T1000 (cell line): ENCODE results near the gene PKM.
"Not testable (repeated sequence)": the region's sequence is repeated elsewhere in the genome, so short reads cannot be mapped to it uniquely, and the experiment has no call there.

Experiments used
- DNase-seq: peaks from one replicate; lab custom pipeline; 2025; ENCODE audit warnings: mixed read lengths; lab: John Stamatoyannopoulos, UW

The PKM gene

GRCh38 chr15:72176159-72176558 lies 54.8 kb downstream of the PKM start:
- DNase-seq = no peak

DNA sequence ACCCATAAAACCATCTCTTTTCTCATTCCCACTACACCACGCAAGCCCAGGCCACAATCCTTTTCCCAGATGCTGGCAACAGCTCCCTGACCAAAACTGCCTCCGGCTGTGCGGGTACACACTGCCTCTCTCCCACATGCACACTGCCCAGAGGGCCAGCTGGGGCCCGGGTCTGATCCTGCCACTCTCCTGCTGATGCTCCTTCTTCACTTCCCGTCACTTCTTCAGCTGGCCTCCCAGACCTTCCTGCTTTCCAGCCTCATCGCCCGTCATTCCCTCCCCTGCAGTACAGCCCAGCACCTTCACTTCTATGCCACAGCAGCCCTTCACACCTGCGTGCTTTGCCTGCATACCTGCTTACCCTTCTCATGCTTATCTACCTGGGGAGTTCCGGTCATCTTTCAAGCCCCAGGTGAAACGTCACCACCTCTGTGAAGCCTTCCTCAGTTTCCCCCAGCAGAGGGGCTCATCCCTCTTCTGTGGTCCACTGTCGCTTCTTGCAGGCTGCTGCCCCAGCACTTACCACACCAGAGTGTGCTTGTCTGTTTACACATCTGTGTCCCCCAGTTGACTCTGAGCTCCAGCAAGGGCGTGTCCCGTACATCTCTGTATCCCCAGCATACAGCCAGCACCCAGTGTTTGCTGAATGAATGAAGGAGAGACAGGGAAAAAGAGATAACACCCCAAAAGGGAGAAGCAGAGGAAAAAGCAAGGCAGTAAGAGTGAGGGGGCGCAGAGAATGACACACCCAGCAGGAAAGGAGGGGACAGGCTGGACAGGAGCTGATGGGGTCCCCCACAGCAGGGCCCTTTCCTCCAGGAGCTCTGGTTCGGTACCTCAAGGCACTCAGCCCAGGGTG lies 55.6 kb downstream of the PKM start:
- no peak for DNase-seq

DNA sequence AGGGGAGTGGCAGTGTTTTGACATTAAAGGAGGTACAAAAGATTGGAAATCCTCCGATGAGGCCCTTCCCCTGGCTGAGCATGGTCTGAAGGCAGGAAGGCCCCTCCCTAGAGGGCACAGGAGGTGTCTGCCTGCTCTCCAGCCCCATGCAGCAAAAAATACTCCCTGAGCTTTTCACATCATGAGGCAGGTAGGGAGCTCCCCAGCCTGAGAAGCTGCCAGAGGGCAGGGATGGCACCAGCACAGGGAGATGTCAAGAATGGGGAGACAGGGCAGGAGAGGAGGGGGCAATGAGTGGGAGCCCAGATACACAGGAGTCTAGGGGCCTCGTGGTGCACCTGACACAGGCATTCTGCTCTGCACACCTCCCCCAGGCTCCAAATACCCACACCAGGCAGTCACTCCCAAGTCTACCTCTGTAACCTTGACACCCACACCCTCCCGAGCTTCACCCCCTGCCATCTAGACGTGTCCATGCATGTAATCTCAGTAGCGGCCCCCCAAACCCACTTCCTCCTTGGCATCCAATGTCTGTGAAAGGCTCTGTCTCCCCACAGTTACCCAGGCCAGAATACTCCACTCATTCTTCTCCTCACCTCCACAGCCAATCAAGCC lies 56.3 kb downstream of the PKM start:
- no peak for DNase-seq

DNA sequence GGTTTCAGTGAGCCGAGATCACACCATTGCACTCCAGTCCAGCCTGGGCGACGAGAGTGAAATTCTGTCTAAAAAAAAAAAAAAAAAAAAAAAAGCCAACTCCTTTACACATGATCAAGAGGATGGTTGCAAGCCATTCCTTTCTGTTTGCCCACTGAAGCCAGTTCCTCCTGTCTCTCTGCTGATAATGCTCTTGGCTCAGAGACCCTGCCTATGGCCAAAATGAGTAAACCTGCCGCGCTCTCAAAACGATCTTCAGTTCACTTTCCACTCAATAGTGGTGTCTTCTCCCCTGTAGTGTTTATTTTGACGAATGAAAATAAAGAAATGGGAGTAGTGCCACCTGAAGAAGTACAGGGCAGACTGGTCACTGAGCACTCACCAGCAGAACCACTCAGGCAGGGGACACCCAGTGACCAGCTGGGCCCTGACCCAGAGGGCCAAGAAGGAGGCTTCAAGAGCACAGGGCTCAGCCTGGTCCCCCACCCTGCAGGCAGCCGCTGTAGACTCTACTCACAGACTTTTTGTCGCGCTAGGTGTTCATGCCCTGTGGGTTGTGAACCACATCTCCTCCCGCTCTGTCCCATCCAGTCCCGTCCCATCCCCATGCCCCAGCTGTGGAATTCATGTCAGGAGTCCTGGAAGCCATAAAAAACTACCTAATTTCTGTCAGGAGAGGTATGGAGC lies 57.0 kb downstream of the PKM start:
- DNase-seq = no peak

DNA sequence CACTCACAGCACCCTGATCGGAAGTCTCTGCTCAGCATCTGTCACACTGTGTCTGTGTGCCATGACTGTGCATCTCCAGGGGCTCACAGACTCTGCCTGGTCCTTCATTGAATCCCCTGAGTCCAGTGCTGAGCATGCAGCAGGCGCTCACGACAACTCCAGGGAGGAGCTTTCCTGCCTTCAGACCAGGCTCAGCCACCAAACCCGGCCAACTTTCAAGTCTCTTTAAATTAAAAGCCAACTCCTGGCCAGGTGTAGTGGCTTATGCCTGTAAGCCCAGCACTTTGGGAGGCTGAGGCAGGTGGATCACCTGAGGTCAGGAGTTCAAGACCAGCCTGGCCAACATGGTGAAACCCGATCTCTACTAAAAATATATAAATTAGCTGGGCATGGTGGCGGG lies 57.6 kb downstream of the PKM start:
- no peak for DNase-seq

DNA sequence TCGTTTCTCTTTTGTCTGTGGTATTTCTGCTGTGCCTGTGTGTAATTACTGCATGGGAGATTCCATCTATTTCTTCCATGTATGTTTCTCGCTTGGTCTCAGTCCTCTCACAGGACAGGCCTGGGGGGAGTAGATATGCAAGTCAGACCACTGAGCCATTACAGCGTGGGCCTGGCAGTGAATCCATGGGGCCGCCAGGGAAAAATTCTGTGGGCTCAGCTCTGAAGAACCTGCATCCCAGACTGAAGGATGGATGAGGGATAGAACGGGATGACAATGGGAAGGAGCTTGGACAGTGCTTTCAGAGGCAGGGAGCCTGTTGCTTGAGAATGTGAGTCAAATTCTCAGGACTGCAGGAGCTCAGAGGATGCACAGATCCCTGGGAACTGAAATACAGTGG lies 58.2 kb downstream of the PKM start:
- DNase-seq = no peak

GRCh38 chr15:72171978-72172377 lies 59.0 kb downstream of the PKM start:
- not testable (repeated sequence) for DNase-seq

GRCh38 chr15:72170691-72171090 lies 60.3 kb downstream of the PKM start:
- DNase-seq = no peak

- no peak for DNase-seq
Observed at GRCh38 chr15:72169921-72170611, 60.9 kb downstream of the PKM start.

GRCh38 chr15:72169236-72169920 lies 61.6 kb downstream of the PKM start:
- no peak for DNase-seq

- no peak for DNase-seq
Observed at GRCh38 chr15:72168808-72169190, 62.2 kb downstream of the PKM start.

GRCh38 chr15:72168131-72168807 lies 62.7 kb downstream of the PKM start:
- no peak for DNase-seq

GRCh38 chr15:72167445-72167844 lies 63.5 kb downstream of the PKM start:
- no peak for DNase-seq

GRCh38 chr15:72166716-72167417 lies 64.1 kb downstream of the PKM start:
- no peak for DNase-seq

DNA sequence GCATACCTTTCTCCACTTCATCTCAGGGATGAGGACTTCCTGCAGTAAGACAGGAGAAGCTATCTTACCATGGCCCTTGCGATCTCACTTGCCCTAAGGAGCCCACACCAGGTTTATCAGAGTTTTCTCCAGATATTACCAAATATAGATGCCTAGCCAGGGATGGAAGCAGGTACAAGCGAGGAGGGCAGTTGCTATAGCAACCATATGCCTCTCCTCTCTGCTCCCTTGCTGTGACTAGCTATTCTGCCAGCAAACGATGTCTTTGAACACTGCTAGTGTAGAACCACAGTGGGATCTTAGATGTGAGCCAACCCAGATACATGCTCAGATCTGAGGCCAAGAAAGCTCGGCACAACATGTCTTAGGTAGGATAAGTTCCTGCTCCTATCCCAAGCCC lies 67.3 kb downstream of the PKM start:
- no peak for DNase-seq

GRCh38 chr15:72162569-72162968 lies 68.4 kb downstream of the PKM start:
- no peak for DNase-seq

DNA sequence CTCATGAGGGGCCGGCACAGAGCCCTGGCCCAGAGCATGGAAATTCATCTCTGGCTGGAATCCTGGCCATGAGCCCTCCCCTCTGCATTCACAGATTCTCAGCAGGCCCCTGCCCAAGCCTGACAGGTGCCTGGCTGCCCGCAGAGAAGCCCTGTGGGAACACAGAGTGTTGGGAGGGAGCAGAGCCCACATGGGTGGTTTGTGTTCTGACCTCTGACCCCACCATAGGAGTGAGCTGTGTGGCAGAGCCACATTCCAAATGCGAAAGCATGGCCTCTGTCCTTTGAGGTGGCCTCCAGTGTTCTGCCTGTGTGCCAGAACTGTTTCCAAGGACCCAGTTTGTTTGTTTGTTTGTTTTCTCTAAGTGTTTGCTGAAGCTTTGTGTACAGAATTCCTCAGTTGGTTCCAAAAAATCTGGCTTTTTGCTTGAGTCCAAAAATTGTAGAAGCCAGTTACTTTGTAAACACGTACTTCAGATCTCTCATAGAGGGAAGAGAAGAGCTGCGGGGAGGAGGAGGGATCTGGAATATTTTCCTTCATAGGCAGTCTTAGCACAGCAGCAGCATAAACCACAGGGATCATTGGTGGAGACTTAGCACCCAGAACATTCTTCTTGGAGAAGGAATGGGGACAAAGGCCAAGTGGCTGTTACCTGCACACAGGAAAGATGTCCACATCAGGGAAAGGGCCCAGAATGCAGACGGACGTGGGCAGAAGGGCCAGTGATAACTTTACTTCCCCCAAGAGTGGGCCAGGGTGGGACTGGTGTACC lies 69.4 kb downstream of the PKM start:
- no peak for DNase-seq

- no peak for DNase-seq
Observed at GRCh38 chr15:72160696-72161245, 70.2 kb downstream of the PKM start.

- no peak for DNase-seq
Observed at GRCh38 chr15:72156928-72157327, 74.1 kb downstream of the PKM start.
